PC-9 (cell line): ENCODE results near the gene WAPL. TPM values are rescaled to one million over a fixed set of nuclear protein-coding genes. Genes with fewer than 3 reads are reported as not detected.

Experiments
- BruUV-seq: library from RNA; stranded (reverse); fragments of 400-500 nt; replicated peaks from 2 replicates; lab custom pipeline; 2021; lab: Mats Ljungman, UMichigan
- CTCF ChIA-PET: fragments of 300-600 bp; sonication (Branson Sonifier 250); formaldehyde crosslinking; loops from one replicate; lab custom pipeline; 2022; ENCODE audit warnings: antibody characterized with exemption; lab: Charles Lee
- POLR2A ChIA-PET: fragments of 300-600 bp; sonication (Branson Sonifier 250); formaldehyde crosslinking; loops from one replicate; lab custom pipeline; 2022; ENCODE audit warnings: antibody characterized with exemption; ENCODE audit not compliant: unreplicated experiment; lab: Charles Lee
- DNase-seq, 2 experiments: peaks; one replicate each; pipeline versions ENCODE4 v3.0.0 to v3.0.0-alpha.2; 2015 to 2022; ENCODE audit warnings: mixed read lengths in 1 of 2
- H2AFZ ChIP-seq: fragments of 200-600 bp; sonication (generic); 2 replicates; pipeline ENCODE4 v1.8.1; 2017; ENCODE audit warnings: antibody characterized with exemption
- H3F3A ChIP-seq: fragments of 200-600 bp; sonication (generic); 2 replicates; pipeline ENCODE4 v1.8.1; 2017; ENCODE audit warnings: antibody characterized with exemption, mild to moderate bottlenecking, low read depth; ENCODE audit not compliant: insufficient read depth
- H3K27ac ChIP-seq: fragments of 200-600 bp; sonication (generic); 2 replicates; pipeline ENCODE4 v1.6.1; 2016; ENCODE audit warnings: mixed run types
- H3K27me3 ChIP-seq: fragments of 200-600 bp; sonication (generic); 2 replicates; pipeline ENCODE4 v1.6.1; 2016; ENCODE audit warnings: low read depth, mixed run types; ENCODE audit not compliant: insufficient read depth
- H3K36me3 ChIP-seq: fragments of 200-600 bp; sonication (generic); 2 replicates; pipeline ENCODE4 v1.6.1; 2016; ENCODE audit warnings: low read depth, mixed run types
- H3K4me1 ChIP-seq: fragments of 200-600 bp; sonication (generic); replicated peaks from 2 replicates; pipeline ENCODE4 v1.6.1; 2016; ENCODE audit warnings: mixed run types; ENCODE audit not compliant: insufficient read depth
- H3K4me2 ChIP-seq: fragments of 200-600 bp; sonication (generic); 2 replicates; pipeline ENCODE4 v1.6.1; 2017; ENCODE audit warnings: mixed run types
- H3K4me3 ChIP-seq: fragments of 200-600 bp; sonication (generic); 2 replicates; pipeline ENCODE4 v1.6.1; 2016; ENCODE audit warnings: mixed run types
- H3K79me2 ChIP-seq: fragments of 200-600 bp; sonication (generic); 2 replicates; pipeline ENCODE4 v1.6.1; 2017; ENCODE audit warnings: low read depth, mixed run types
- H3K9me2 ChIP-seq: fragments of 200-600 bp; sonication (generic); 2 replicates; pipeline ENCODE4 v1.8.1; 2017; ENCODE audit warnings: mild to moderate bottlenecking; ENCODE audit not compliant: insufficient read depth
- H3K9me3 ChIP-seq: fragments of 200-600 bp; sonication (generic); 2 replicates; pipeline ENCODE4 v1.8.1; 2016; ENCODE audit warnings: low read depth; ENCODE audit not compliant: insufficient read depth
- H4K20me1 ChIP-seq: fragments of 200-600 bp; sonication (generic); 2 replicates; pipeline ENCODE4 v1.8.1; 2017; ENCODE audit not compliant: insufficient read depth
- EZH2 ChIP-seq: fragments of 200-600 bp; sonication (generic); IDR thresholded peaks from 2 replicates; pipeline ENCODE4 v1.8.0; 2017; ENCODE audit warnings: antibody characterized with exemption, low read depth
- intact Hi-C: fragments of 100-400 bp; cut with micrococcal nuclease; formaldehyde crosslinking; loops from one replicate; pipeline ENCODE4 v1.10.0; 2022; ENCODE audit not compliant: unreplicated experiment
- total RNA-seq: library from RNA; stranded (reverse); gene quantifications from 2 replicates; pipeline ENCODE4 v1.2.3, GENCODE V29; 2021
- TF ChIP-seq, protein P1 (sequence below): fragments of 200-600 bp; sonication (generic); conservative IDR thresholded peaks from 2 replicates; pipeline ENCODE4 v1.6.1; 2017; ENCODE audit warnings: mixed run types, antibody characterized with exemption, mild to moderate bottlenecking, moderate library complexity

WAPL gene
- total RNA-seq, 1 experiment from 2014 or later = 20.9 TPM

- H3F3A ChIP-seq = no peaks in the 10 kb centered on the region
- H3K27ac ChIP-seq = no peak overlapping the region
- H3K27me3 ChIP-seq = no peaks in the 10 kb centered on the region
- CTCF ChIA-PET = interaction anchor here (0.6 kb wide), 1 partner anchor 134 kb away, joined by 3 read pairs; the partner anchor contains the start of gene WAPL
- H2AFZ ChIP-seq = no peak overlapping the region
- no peak overlapping the region for H3K4me2 ChIP-seq
- DNase-seq = no peak
- BruUV-seq = no TSS peak
- no peaks in the 10 kb centered on the region for H3K9me3 ChIP-seq
- no peaks in the 10 kb centered on the region for H4K20me1 ChIP-seq
- no peaks in the 10 kb centered on the region for H3K9me2 ChIP-seq
- intact Hi-C loops = no loop called here
- H3K4me1 ChIP-seq = no peaks in the 10 kb centered on the region
- no peaks in the 10 kb centered on the region for H3K36me3 ChIP-seq
- no peak for TF ChIP-seq EZH2
- TF ChIP-seq, protein P1, sequence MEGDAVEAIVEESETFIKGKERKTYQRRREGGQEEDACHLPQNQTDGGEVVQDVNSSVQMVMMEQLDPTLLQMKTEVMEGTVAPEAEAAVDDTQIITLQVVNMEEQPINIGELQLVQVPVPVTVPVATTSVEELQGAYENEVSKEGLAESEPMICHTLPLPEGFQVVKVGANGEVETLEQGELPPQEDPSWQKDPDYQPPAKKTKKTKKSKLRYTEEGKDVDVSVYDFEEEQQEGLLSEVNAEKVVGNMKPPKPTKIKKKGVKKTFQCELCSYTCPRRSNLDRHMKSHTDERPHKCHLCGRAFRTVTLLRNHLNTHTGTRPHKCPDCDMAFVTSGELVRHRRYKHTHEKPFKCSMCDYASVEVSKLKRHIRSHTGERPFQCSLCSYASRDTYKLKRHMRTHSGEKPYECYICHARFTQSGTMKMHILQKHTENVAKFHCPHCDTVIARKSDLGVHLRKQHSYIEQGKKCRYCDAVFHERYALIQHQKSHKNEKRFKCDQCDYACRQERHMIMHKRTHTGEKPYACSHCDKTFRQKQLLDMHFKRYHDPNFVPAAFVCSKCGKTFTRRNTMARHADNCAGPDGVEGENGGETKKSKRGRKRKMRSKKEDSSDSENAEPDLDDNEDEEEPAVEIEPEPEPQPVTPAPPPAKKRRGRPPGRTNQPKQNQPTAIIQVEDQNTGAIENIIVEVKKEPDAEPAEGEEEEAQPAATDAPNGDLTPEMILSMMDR = no peak
- H3K4me3 ChIP-seq = no peak overlapping the region
- H3K79me2 ChIP-seq = no peaks in the 10 kb centered on the region
- POLR2A ChIA-PET = no interaction called here
Observed at GRCh38 chr10:86387178-86387794, 134.3 kb downstream of the WAPL start.

DNA sequence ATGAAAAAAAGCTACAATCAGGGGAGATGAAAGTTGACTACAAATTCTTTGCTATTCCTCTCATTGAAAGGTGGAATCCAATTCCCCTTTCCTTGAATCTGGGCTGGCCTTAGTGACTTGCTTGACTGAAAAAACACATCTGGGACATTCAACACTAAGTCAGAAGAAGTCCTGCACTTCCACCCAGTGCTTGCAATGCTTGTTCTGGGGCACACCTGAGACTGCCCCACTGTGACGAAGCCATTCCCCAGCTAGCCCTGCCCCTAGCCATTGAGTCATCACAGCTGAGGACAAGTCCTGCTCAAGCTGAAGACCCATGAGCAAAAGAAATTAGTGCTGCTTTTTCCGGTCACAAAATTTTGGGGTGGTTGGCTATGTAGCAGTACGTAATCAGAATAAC, 135.8 kb downstream of the WAPL start:
- DNase-seq = no peak
- H3F3A ChIP-seq = no peaks in the 10 kb centered on the region
- no peak overlapping the region for H3K27ac ChIP-seq
- H4K20me1 ChIP-seq = no peaks in the 10 kb centered on the region
- CTCF ChIA-PET = no interaction called here
- H3K4me2 ChIP-seq = no peak overlapping the region
- H3K9me3 ChIP-seq = no peaks in the 10 kb centered on the region
- H3K4me3 ChIP-seq = no peak overlapping the region
- intact Hi-C loops = no loop called here
- H3K36me3 ChIP-seq = no peaks in the 10 kb centered on the region
- H3K27me3 ChIP-seq = peaks cover 6% of the 10 kb centered on the region; the same call in 1 of the 2 replicates
- H2AFZ ChIP-seq = no peak overlapping the region
- no TSS peak for BruUV-seq
- no peak for TF ChIP-seq EZH2
- TF ChIP-seq, protein P1 = no peak
- H3K9me2 ChIP-seq = no peaks in the 10 kb centered on the region
- no peaks in the 10 kb centered on the region for H3K4me1 ChIP-seq
- POLR2A ChIA-PET = no interaction called here
- H3K79me2 ChIP-seq = no peaks in the 10 kb centered on the region

Other genes with a start within 250 kb of the WAPL start
- gene GRID1, start 155.0 kb downstream of the WAPL start, total RNA-seq = not detected in 2 replicates
- 0.15 and 0.23 TPM in 2 replicates for gene OPN4, start 132.8 kb upstream of the WAPL start, total RNA-seq
- gene LDB3, start 146.7 kb upstream of the WAPL start, total RNA-seq = 0.63 and 0.73 TPM in 2 replicates
- gene BMPR1A, start 234.8 kb upstream of the WAPL start, total RNA-seq = 20.9 and 24.3 TPM in 2 replicates